Measurements from ENCODE around the gene LCT. TPM values are rescaled to one million over a fixed set of nuclear protein-coding genes. Genes with fewer than 3 reads are reported as not detected.
"Not testable (repeated sequence)": the region's sequence is repeated elsewhere in the genome, so short reads cannot be mapped to it uniquely, and the experiment has no call there.

The LCT gene
- total RNA-seq, 1 donor from 2014 or later: 0.19 TPM

- Mint-ChIP-seq H3K9me3 (ENCODE audit: low read depth) (peaks cover 8% of the 10 kb centered on the region), H3K4me1 (ENCODE audit: low read depth) (no peaks in the 10 kb centered on the region), H3K4me3 (ENCODE audit: low read depth) (no peak overlapping the region), H3K27ac (no peak overlapping the region), H3K36me3 (ENCODE audit: insufficient read depth) (no peaks in the 10 kb centered on the region), H3K27me3 (peaks cover 7% of the 10 kb centered on the region)
- no peak for DNase-seq (ENCODE audit: low spot score, unreplicated experiment)
- TF ChIP-seq, protein P1, sequence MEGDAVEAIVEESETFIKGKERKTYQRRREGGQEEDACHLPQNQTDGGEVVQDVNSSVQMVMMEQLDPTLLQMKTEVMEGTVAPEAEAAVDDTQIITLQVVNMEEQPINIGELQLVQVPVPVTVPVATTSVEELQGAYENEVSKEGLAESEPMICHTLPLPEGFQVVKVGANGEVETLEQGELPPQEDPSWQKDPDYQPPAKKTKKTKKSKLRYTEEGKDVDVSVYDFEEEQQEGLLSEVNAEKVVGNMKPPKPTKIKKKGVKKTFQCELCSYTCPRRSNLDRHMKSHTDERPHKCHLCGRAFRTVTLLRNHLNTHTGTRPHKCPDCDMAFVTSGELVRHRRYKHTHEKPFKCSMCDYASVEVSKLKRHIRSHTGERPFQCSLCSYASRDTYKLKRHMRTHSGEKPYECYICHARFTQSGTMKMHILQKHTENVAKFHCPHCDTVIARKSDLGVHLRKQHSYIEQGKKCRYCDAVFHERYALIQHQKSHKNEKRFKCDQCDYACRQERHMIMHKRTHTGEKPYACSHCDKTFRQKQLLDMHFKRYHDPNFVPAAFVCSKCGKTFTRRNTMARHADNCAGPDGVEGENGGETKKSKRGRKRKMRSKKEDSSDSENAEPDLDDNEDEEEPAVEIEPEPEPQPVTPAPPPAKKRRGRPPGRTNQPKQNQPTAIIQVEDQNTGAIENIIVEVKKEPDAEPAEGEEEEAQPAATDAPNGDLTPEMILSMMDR (IDR thresholded peaks at IDR 0.05; ENCODE audit: unreplicated experiment): peak; percentile 17
These were observed 17.9 kb downstream of the LCT start for GRCh38 chr2:135818937-135819610.

- Mint-ChIP-seq H3K9me3 (ENCODE audit: low read depth) (peaks cover 3% of the 10 kb centered on the region), H3K4me1 (ENCODE audit: low read depth) (no peaks in the 10 kb centered on the region), H3K27me3 (peaks cover 7% of the 10 kb centered on the region), H3K27ac (no peak overlapping the region), H3K4me3 (ENCODE audit: low read depth) (no peak overlapping the region), H3K36me3 (ENCODE audit: insufficient read depth) (no peaks in the 10 kb centered on the region)
- TF ChIP-seq, protein P1 (IDR thresholded peaks at IDR 0.05; ENCODE audit: unreplicated experiment): no peak
- no peak for DNase-seq (ENCODE audit: low spot score, unreplicated experiment)
These were observed 19.0 kb downstream of the LCT start for GRCh38 chr2:135817951-135818350.

DNA sequence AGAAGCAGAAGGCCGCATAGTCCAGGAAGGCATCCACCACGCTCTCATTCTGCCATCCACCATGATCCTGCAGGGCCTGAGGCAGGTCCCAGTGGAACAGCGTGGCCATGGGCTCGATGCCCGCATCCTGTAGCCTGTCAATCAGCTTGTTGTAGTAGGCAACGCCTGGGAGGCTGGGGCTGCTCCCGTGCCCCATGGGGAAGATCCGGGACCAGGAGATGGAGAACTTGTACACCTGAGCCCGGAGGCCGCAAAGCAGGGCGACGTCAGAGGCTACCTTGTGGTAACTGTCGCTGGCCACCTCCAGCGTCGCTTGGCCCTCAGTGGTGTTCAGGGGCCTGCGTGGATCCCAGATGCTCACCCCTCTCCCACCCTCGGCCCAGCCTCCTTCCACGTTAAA lies 19.5 kb downstream of the LCT start:
- H3K4me3 Mint-ChIP-seq (ENCODE audit: low read depth): no peak overlapping the region
- no peaks in the 10 kb centered on the region for H3K36me3 Mint-ChIP-seq (ENCODE audit: insufficient read depth)
- no peak for DNase-seq (ENCODE audit: low spot score, unreplicated experiment)
- H3K4me1 Mint-ChIP-seq (ENCODE audit: low read depth): no peaks in the 10 kb centered on the region
- no peak overlapping the region for H3K27ac Mint-ChIP-seq
- TF ChIP-seq, protein P1 (IDR thresholded peaks at IDR 0.05; ENCODE audit: unreplicated experiment): no peak
- no peaks in the 10 kb centered on the region for H3K9me3 Mint-ChIP-seq (ENCODE audit: low read depth)
- H3K27me3 Mint-ChIP-seq: peaks cover 7% of the 10 kb centered on the region

GRCh38 chr2:135815269-135815668 lies 21.7 kb downstream of the LCT start:
- Mint-ChIP-seq H3K9me3 (ENCODE audit: low read depth) (peaks cover 4% of the 10 kb centered on the region), H3K4me1 (ENCODE audit: low read depth) (no peaks in the 10 kb centered on the region), H3K27ac (no peak overlapping the region), H3K27me3 (peaks cover 4% of the 10 kb centered on the region), H3K4me3 (ENCODE audit: low read depth) (no peak overlapping the region), H3K36me3 (ENCODE audit: insufficient read depth) (peaks cover 3% of the 10 kb centered on the region)
- DNase-seq (ENCODE audit: low spot score, unreplicated experiment): no peak
- TF ChIP-seq, protein P1 (IDR thresholded peaks at IDR 0.05; ENCODE audit: unreplicated experiment): no peak

- Mint-ChIP-seq H3K9me3 (ENCODE audit: low read depth) (peaks cover 4% of the 10 kb centered on the region), H3K36me3 (ENCODE audit: insufficient read depth) (peaks cover 3% of the 10 kb centered on the region), H3K4me3 (ENCODE audit: low read depth) (no peak overlapping the region), H3K4me1 (ENCODE audit: low read depth) (no peaks in the 10 kb centered on the region), H3K27ac (no peak overlapping the region), H3K27me3 (peaks cover 3% of the 10 kb centered on the region)
- TF ChIP-seq, protein P1 (IDR thresholded peaks at IDR 0.05; ENCODE audit: unreplicated experiment): no peak
- DNase-seq (ENCODE audit: low spot score, unreplicated experiment): no peak
These were observed 24.0 kb downstream of the LCT start for GRCh38 chr2:135812907-135813511.

- not testable (repeated sequence) for H3K9me3 Mint-ChIP-seq (ENCODE audit: low read depth); H3K4me3 Mint-ChIP-seq (ENCODE audit: low read depth); DNase-seq (ENCODE audit: low spot score, unreplicated experiment); H3K4me1 Mint-ChIP-seq (ENCODE audit: low read depth); H3K27ac Mint-ChIP-seq; H3K36me3 Mint-ChIP-seq (ENCODE audit: insufficient read depth); H3K27me3 Mint-ChIP-seq
These were observed 29.1 kb downstream of the LCT start for GRCh38 chr2:135807874-135808273.
